Endothelial cell of umbilical vein (primary cell): ENCODE results near the gene FGFRL1. TPM values are rescaled to one million over a fixed set of nuclear protein-coding genes. Genes with fewer than 3 reads are reported as not detected.

Experiments
- BruUV-seq: library from RNA; stranded (reverse); fragments of 400-500 nt; replicated peaks from 2 replicates; lab custom pipeline; 2021; lab: Mats Ljungman, UMichigan
- CTCF ChIA-PET: fragments of 300-600, 350-600 bp; sonication (Branson Sonifier 250); formaldehyde crosslinking; loops from one replicate; lab custom pipeline; 2021; ENCODE audit warnings: antibody characterized with exemption, inconsistent platforms; lab: Charles Lee
- POLR2A ChIA-PET: fragments of 300-600, 350-600 bp; sonication (Branson Sonifier 250); formaldehyde crosslinking; loops from one replicate; lab custom pipeline; 2021; ENCODE audit warnings: antibody characterized with exemption, inconsistent platforms; lab: Charles Lee
- DNase-seq: peaks from one replicate; pipeline ENCODE4 v3.0.0-alpha.2; 2011; ENCODE audit warnings: low read depth, low spot score
- FAIRE-seq: peaks from 2 replicates; lab custom pipeline; 2011; peaks lifted over from hg19 to GRCh38; lab: Jason Lieb, UNC
- H2AFZ ChIP-seq: 2 replicates; pipeline ENCODE4 v1.6.0; 2012; ENCODE audit warnings: low read depth, low read length, control low read depth, inconsistent platforms
- H3K27ac ChIP-seq: 2 replicates; pipeline ENCODE4 v1.5.1; 2011; ENCODE audit warnings: low read depth, mild to moderate bottlenecking, control low read depth, low read length, moderate library complexity; ENCODE audit not compliant: insufficient read depth
- H3K27me3 ChIP-seq, 2 experiments: 2 replicates each; pipeline versions ENCODE4 v1.6.0 to v1.6.1; 2011; ENCODE audit warnings: low read length in 2 of 2, mixed read lengths in 1 of 2; ENCODE audit not compliant: control insufficient read depth in 2 of 2, insufficient read depth in 2 of 2
- H3K36me3 ChIP-seq, 2 experiments: 2 replicates in 1 of 2; 3 replicates in 1 of 2; pipeline ENCODE4 v1.5.1; 2011; ENCODE audit warnings: low read length in 2 of 2, mild to moderate bottlenecking in 1 of 2, moderate library complexity in 1 of 2; ENCODE audit not compliant: control insufficient read depth in 2 of 2, insufficient read depth in 2 of 2; ENCODE audit errors: extremely low read depth in 1 of 2
- H3K4me1 ChIP-seq: 3 replicates; pipeline ENCODE4 v1.5.1; 2011; ENCODE audit warnings: mild to moderate bottlenecking, low read length; ENCODE audit not compliant: control insufficient read depth, insufficient read depth; ENCODE audit errors: extremely low read depth
- H3K4me2 ChIP-seq: 2 replicates; pipeline ENCODE4 v1.6.1; 2011; ENCODE audit warnings: low read length, control low read depth, mixed read lengths; ENCODE audit not compliant: insufficient read depth
- H3K4me3 ChIP-seq, 3 experiments: fragments of 200-600 bp in 1 of 3; sonication (generic), shearing (Covaris generic) in 1 of 3; replicated peaks in 1 of 3; 2 replicates each; pipeline ENCODE4 v1.5.1; 2011 to 2016; ENCODE audit warnings: control low read depth in 3 of 3, low read length in 3 of 3, mild to moderate bottlenecking in 2 of 3, inconsistent platforms in 1 of 3, low read depth in 1 of 3, moderate library complexity in 1 of 3; ENCODE audit not compliant: insufficient read depth in 1 of 3
- H3K79me2 ChIP-seq: 2 replicates; pipeline ENCODE4 v1.6.0; 2012; ENCODE audit warnings: low read length, inconsistent platforms; ENCODE audit not compliant: control insufficient read depth, insufficient read depth
- H3K9ac ChIP-seq: replicated peaks from 2 replicates; pipeline ENCODE3; 2011; ENCODE audit warnings: low read length, control low read depth; ENCODE audit not compliant: insufficient read depth; ENCODE audit errors: extremely low read depth
- H3K9me1 ChIP-seq: replicated peaks from 3 replicates; pipeline ENCODE4 v1.6.0; 2011; ENCODE audit warnings: mild to moderate bottlenecking, low read length; ENCODE audit not compliant: control insufficient read depth, insufficient read depth; ENCODE audit errors: extremely low read depth
- H3K9me3 ChIP-seq: replicated peaks from 2 replicates; pipeline ENCODE4 v1.5.1; 2012; ENCODE audit warnings: low read length, inconsistent platforms; ENCODE audit not compliant: control insufficient read depth, insufficient read depth
- H4K20me1 ChIP-seq: replicated peaks from 2 replicates; pipeline ENCODE3; 2011; ENCODE audit warnings: mild to moderate bottlenecking, low read length; ENCODE audit not compliant: control insufficient read depth, insufficient read depth; ENCODE audit errors: extremely low read depth
- EZH2 ChIP-seq: IDR thresholded peaks from 2 replicates; pipeline ENCODE4 v1.6.1; 2012; ENCODE audit warnings: borderline replicate concordance, low read depth, mild to moderate bottlenecking, moderate library complexity, low read length, inconsistent platforms; ENCODE audit not compliant: severe bottlenecking
- GATA2 ChIP-seq: IDR thresholded peaks from 2 replicates; pipeline ENCODE4 v1.7.0; 2011; ENCODE audit warnings: low read depth, mild to moderate bottlenecking, moderate library complexity, mixed read lengths, low read length; ENCODE audit not compliant: insufficient read length, insufficient read depth
- JUN ChIP-seq: IDR thresholded peaks from 2 replicates; pipeline ENCODE4 v1.6.1; 2011; ENCODE audit warnings: borderline replicate concordance, low read depth; ENCODE audit not compliant: insufficient read length, insufficient read depth
- MYC ChIP-seq: IDR thresholded peaks from one replicate; pipeline ENCODE4 v1.6.1; 2011; ENCODE audit warnings: mild to moderate bottlenecking, low read depth, low read length
- POLR2A ChIP-seq: IDR thresholded peaks from 2 replicates; pipeline ENCODE4 v1.6.1; 2012; ENCODE audit warnings: low read depth, mild to moderate bottlenecking, control low read depth, low read length
- POLR2AphosphoS5 ChIP-seq: IDR thresholded peaks from 2 replicates; pipeline ENCODE4 v1.6.1; 2012; ENCODE audit warnings: low read depth, mild to moderate bottlenecking, control low read depth, low read length, moderate library complexity; ENCODE audit not compliant: insufficient read depth
- dilution Hi-C: fragments of 300-500 bp; cut with MboI; formaldehyde crosslinking; loops from one replicate; pipeline ENCODE4 v1.15.0; 2019; ENCODE audit warnings: low sequenced_read_pairs; ENCODE audit not compliant: extremely low pct_ligation_motif_present
- intact Hi-C: fragments of 100-400 bp; cut with micrococcal nuclease; formaldehyde crosslinking; loops from one replicate; pipeline ENCODE4 v1.10.0; 2022
- polyA plus RNA-seq, 4 experiments: library from polyadenylated mRNA; depleted of rRNA in 3 of 4; stranded (reverse) in 3 of 4; unstranded in 1 of 4; fragments of >200 nt; gene quantifications; 2 replicates each; pipeline versions ENCODE4 v1.2.1 to v1.2.3, GENCODE V29; 2011 to 2012; ENCODE audit warnings: missing spikeins in 1 of 4
- total RNA-seq: library from RNA; stranded (reverse); gene quantifications from 2 replicates; pipeline ENCODE4 v1.2.3, GENCODE V29; 2021
- TF ChIP-seq, protein P1 (sequence below): IDR thresholded peaks from 2 replicates; pipeline ENCODE4 v1.6.1; 2011; ENCODE audit not compliant: insufficient read depth, insufficient read length

Gene FGFRL1
- total and polyA plus RNA-seq, 2 donors (not counting 3 experiments of a cell fraction or from before 2014, with no cell fraction given): 33.3 to 74.6 TPM

DNA sequence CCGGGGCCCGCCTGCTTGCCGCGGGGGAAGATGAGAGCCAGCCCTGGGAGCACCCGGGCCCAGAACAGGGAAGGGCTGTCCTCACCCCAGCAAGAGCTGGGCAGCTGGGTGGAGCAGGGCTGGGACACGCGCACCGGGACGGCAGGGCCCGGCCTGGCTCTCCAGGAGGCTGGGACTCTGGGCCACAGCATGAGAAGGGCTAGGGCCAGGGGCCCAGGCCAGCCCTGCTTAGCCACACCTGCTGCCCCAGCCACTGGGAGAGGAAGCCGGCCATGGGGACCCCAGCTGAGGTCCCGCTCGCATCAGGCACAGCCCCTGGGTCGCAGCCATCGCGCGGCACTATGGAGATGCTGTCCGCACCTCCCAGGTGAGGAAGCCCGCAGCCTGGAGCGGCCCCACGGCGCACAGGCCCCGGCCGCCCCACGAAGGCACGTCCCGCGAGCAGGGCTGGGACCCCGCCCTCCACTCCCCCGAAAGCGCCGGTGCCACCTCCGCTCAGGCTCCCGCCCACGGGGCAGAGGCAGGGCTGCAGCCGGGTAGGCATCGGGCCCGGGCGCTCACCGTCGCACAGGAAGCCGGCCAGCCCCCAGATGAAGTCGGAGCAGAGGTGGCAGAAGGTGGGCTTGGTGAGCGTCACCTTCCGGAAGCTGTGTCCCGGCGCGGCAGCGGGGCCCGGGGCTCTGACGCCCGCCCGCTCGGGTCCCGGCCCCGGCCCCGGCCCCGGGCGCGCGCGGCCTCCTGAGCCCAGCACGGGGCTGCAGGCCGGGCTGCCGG, 38.6 kb upstream of the FGFRL1 start:
- no peaks in the 10 kb centered on the region for H3K9me3 ChIP-seq
- no peak for FAIRE-seq
- H3K4me2 ChIP-seq: peak overlapping the region; percentile 85
- H3K9ac ChIP-seq: peak overlapping the region; percentile 12
- H3K9me1 ChIP-seq: no peaks in the 10 kb centered on the region
- peak; percentile 24 for DNase-seq
- no TSS peak for BruUV-seq
- intact Hi-C loops: loop anchor here (1.0 to 2.0 kb wide), 2 partner anchors 14 to 41 kb away; partner anchors contain the start of genes GAK, IDUA and TMEM175
- H3K4me1 ChIP-seq: peaks cover 11% of the 10 kb centered on the region
- H3K36me3 ChIP-seq: no peaks in the 10 kb centered on the region
- H3K27ac ChIP-seq: no peak overlapping the region
- H4K20me1 ChIP-seq: no peaks in the 10 kb centered on the region
- no peak for TF ChIP-seq MYC
- TF ChIP-seq POLR2AphosphoS5: no peak
- TF ChIP-seq GATA2: no peak
- no peak for TF ChIP-seq EZH2
- TF ChIP-seq, protein P1, sequence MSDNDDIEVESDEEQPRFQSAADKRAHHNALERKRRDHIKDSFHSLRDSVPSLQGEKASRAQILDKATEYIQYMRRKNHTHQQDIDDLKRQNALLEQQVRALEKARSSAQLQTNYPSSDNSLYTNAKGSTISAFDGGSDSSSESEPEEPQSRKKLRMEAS: no peak
- no peak for TF ChIP-seq JUN
- TF ChIP-seq POLR2A: no peak
- no peaks in the 10 kb centered on the region for H3K27me3 ChIP-seq
- H3K4me3 ChIP-seq: peak overlapping the region; percentile 62 to 95 (median 87)
- CTCF ChIA-PET: interaction anchor here (1.0 kb wide), 1 partner anchor 14 kb away, joined by 5 read pairs; the partner anchor contains the start of gene IDUA
- no peaks in the 10 kb centered on the region for H3K79me2 ChIP-seq
- dilution Hi-C loops: no loop called here
- POLR2A ChIA-PET: no interaction called here
- peak overlapping the region; percentile 46 for H2AFZ ChIP-seq
